Neural progenitor cell (in vitro differentiated cells): Measurements from ENCODE around the gene EMP2. TPM values are rescaled to one million over a fixed set of nuclear protein-coding genes. Genes with fewer than 3 reads are reported as not detected.

Experiments used
- DNase-seq: peaks from one replicate; pipeline ENCODE4 v3.0.0-alpha.2; 2016; ENCODE audit warnings: low spot score
- H2AFZ ChIP-seq: fragments of 200-600 bp; sonication (generic); replicated peaks from 2 replicates; pipeline ENCODE4 v1.6.1; 2016; ENCODE audit warnings: antibody characterized with exemption
- H3F3A ChIP-seq: fragments of 200-600 bp; sonication (generic); 2 replicates; pipeline ENCODE4 v1.6.1; 2016; ENCODE audit warnings: antibody characterized with exemption, low read depth
- H3K27ac ChIP-seq: fragments of 200-600 bp; sonication (generic); 2 replicates; pipeline ENCODE4 v1.5.1; 2016; ENCODE audit warnings: mild to moderate bottlenecking
- H3K27me3 ChIP-seq: fragments of 200-600 bp; sonication (generic); 2 replicates; pipeline ENCODE4 v1.6.1; 2016; ENCODE audit warnings: mild to moderate bottlenecking, moderate library complexity
- H3K36me3 ChIP-seq: fragments of 200-600 bp; sonication (generic); 2 replicates; pipeline ENCODE4 v1.5.1; 2016
- H3K4me1 ChIP-seq: fragments of 200-600 bp; sonication (generic); 2 replicates; pipeline ENCODE4 v1.6.1; 2016; ENCODE audit warnings: mixed run types
- H3K4me2 ChIP-seq: fragments of 200-600 bp; sonication (generic); 2 replicates; pipeline ENCODE4 v1.6.1; 2016
- H3K4me3 ChIP-seq: fragments of 200-600 bp; sonication (generic); 2 replicates; pipeline ENCODE4 v1.5.1; 2016
- H3K79me2 ChIP-seq: fragments of 200-600 bp; sonication (generic); 2 replicates; pipeline ENCODE4 v1.6.1; 2016; ENCODE audit warnings: low read depth
- H3K9ac ChIP-seq: fragments of 200-600 bp; sonication (generic); 2 replicates; pipeline ENCODE4 v1.6.1; 2016
- H3K9me3 ChIP-seq: fragments of 200-600 bp; sonication (generic); 2 replicates; pipeline ENCODE4 v1.5.1; 2016; ENCODE audit warnings: low read depth
- H4K20me1 ChIP-seq: fragments of 200-600 bp; sonication (generic); 2 replicates; pipeline ENCODE4 v1.6.1; 2016; ENCODE audit warnings: low read depth
- H3K27ac Mint-ChIP-seq: 3 replicates; pipeline ENCODE4 v1.8.0; 2021; ENCODE audit warnings: mixed read lengths
- H3K27me3 Mint-ChIP-seq: 2 replicates; pipeline ENCODE4 v1.8.0; 2022; ENCODE audit warnings: low read depth, mild to moderate bottlenecking, inconsistent platforms, moderate library complexity, mixed read lengths; ENCODE audit not compliant: insufficient read depth
- H3K36me3 Mint-ChIP-seq: 3 replicates; pipeline ENCODE4 v1.8.0; 2021; ENCODE audit warnings: mixed read lengths
- H3K4me1 Mint-ChIP-seq: 3 replicates; pipeline ENCODE4 v1.8.0; 2021; ENCODE audit warnings: mixed read lengths
- H3K4me3 Mint-ChIP-seq: 3 replicates; pipeline ENCODE4 v1.8.0; 2021; ENCODE audit warnings: mild to moderate bottlenecking, moderate library complexity, mixed read lengths
- H3K9me3 Mint-ChIP-seq: 3 replicates; pipeline ENCODE4 v1.8.0; 2020; ENCODE audit warnings: mixed read lengths
- CTCF ChIP-seq: fragments of 200-600 bp; sonication (generic); IDR thresholded peaks from 2 replicates; pipeline ENCODE4 v1.5.1; 2017; ENCODE audit warnings: antibody characterized with exemption, mild to moderate bottlenecking
- EZH2 ChIP-seq: fragments of 200-600 bp; sonication (generic); IDR thresholded peaks from 2 replicates; pipeline ENCODE4 v1.6.1; 2017; ENCODE audit warnings: antibody characterized with exemption, mild to moderate bottlenecking, moderate library complexity
- EZH2phosphoT487 ChIP-seq: fragments of 200-600 bp; sonication (generic); IDR thresholded peaks from 2 replicates; pipeline ENCODE4 v1.6.1; 2017; ENCODE audit warnings: antibody characterized with exemption
- small RNA-seq: library from RNA; depleted of rRNA; stranded (forward); fragments of <200 nt; gene quantifications from one replicate; pipeline ENCODE3, GENCODE V24; 2015
- total RNA-seq: library from RNA; depleted of rRNA; stranded (reverse); fragments of >200 nt; gene quantifications from 2 replicates; pipeline ENCODE4 v1.2.3, GENCODE V29; 2015; ENCODE audit warnings: low replicate concordance

EMP2 gene
- total RNA-seq, 1 donor from 2014 or later = 15.8 TPM

DNA sequence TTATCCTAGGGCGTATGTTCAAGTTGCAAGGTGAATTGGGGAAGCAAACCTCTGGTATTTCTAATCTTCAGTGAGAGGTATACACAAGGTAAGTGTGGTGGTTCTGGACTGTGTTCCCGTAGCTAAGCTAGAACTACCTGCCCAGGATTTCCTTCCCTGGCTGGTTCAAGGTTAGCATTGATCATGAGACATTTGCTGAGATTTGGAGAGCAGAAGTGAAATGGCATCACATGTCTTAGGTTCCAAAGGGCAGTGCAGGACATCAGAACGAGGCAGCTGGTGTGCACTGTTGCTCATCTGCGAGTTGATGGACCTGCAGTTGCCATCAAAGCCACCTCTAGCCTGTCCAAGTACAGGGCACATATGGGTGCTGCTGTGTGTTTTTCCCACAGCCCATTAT lies 95.2 kb downstream of the EMP2 start:
- H3K27ac Mint-ChIP-seq = no peak overlapping the region
- H3K4me1 ChIP-seq = peaks cover 6% of the 10 kb centered on the region
- no peak overlapping the region for H3K4me3 ChIP-seq
- no peaks in the 10 kb centered on the region for H3K4me1 Mint-ChIP-seq
- no peak overlapping the region for H3K27ac ChIP-seq
- H3K9ac ChIP-seq = no peak overlapping the region
- DNase-seq = no peak
- TF ChIP-seq EZH2phosphoT487 (no peak), CTCF (no peak), EZH2 (no peak)
- no peaks in the 10 kb centered on the region for H3K27me3 Mint-ChIP-seq
- no peaks in the 10 kb centered on the region for H3F3A ChIP-seq
- peaks cover 5% of the 10 kb centered on the region for H3K36me3 Mint-ChIP-seq
- H3K79me2 ChIP-seq = no peaks in the 10 kb centered on the region
- no peaks in the 10 kb centered on the region for H3K9me3 ChIP-seq
- no peak overlapping the region for H3K4me3 Mint-ChIP-seq
- H2AFZ ChIP-seq = no peak overlapping the region
- no peaks in the 10 kb centered on the region for H3K36me3 ChIP-seq
- H3K27me3 ChIP-seq = no peaks in the 10 kb centered on the region
- H3K4me2 ChIP-seq = no peak overlapping the region
- peaks cover 7% of the 10 kb centered on the region for H3K9me3 Mint-ChIP-seq
- H4K20me1 ChIP-seq = no peaks in the 10 kb centered on the region

DNA sequence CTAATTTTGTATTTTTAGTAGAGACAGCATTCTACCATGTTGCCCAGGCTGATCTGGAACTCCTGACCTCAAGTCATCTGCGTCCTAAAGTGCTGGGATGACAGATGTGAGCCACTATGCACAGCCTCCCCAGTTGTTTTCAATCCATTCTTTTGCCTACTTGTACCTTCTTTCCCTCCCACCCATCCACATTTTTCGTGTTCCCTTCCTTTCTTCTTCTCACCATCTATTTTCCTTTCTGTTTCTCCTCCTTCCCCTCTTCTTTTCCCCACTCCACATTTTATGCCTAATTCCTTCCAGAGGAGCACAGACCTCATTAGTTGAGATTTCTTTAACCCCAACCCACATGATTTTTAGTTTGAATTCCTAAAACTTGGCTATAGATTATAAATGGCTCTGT lies 100.2 kb downstream of the EMP2 start:
- Mint-ChIP-seq H3K27ac (no peak overlapping the region), H3K36me3 (peaks cover 5% of the 10 kb centered on the region), H3K9me3 (peaks cover 3% of the 10 kb centered on the region), H3K4me3 (no peak overlapping the region), H3K4me1 (no peaks in the 10 kb centered on the region), H3K27me3 (peaks cover 2% of the 10 kb centered on the region)
- Histone ChIP-seq H3K27ac (no peak overlapping the region), H3K4me1 (no peaks in the 10 kb centered on the region), H2AFZ (no peak overlapping the region), H3K9me3 (peaks cover 8% of the 10 kb centered on the region), H3K4me2 (no peak overlapping the region), H3K4me3 (no peak overlapping the region), H4K20me1 (no peaks in the 10 kb centered on the region), H3K79me2 (no peaks in the 10 kb centered on the region), H3K27me3 (no peaks in the 10 kb centered on the region), H3K36me3 (peaks cover 10% of the 10 kb centered on the region), H3F3A (no peaks in the 10 kb centered on the region), H3K9ac (no peak overlapping the region)
- no peak for DNase-seq
- TF ChIP-seq EZH2 = no peak
- TF ChIP-seq CTCF = no peak
- TF ChIP-seq EZH2phosphoT487 = no peak

Small RNA genes within 50 kb of the gene (small RNA-seq; reads per million reads assigned to genes)
- not detected for gene RNU6-633P

Other genes starting within 250 kb of the EMP2 start
- gene ATF7IP2, start 194.5 kb downstream of the EMP2 start, total RNA-seq = 19.3 and 31.0 TPM in 2 replicates
- 0.07 and 0.50 TPM in 2 replicates for gene TEKT5, start 114.3 kb upstream of the EMP2 start, total RNA-seq
- gene NUBP1, start 163.2 kb upstream of the EMP2 start, total RNA-seq = 21.6 and 22.8 TPM in 2 replicates
- 3.5 and 4.6 TPM in 2 replicates for gene TVP23A, start 238.2 kb upstream of the EMP2 start, total RNA-seq